Endothelial cell of umbilical vein (primary cell): Measurements from ENCODE around the gene PTPRT. TPM values are rescaled to one million over a fixed set of nuclear protein-coding genes. Genes with fewer than 3 reads are reported as not detected.

Source experiments
- BruUV-seq: library from RNA; stranded (reverse); fragments of 400-500 nt; replicated peaks from 2 replicates; lab custom pipeline; 2021; lab: Mats Ljungman, UMichigan
- CTCF ChIA-PET: fragments of 300-600, 350-600 bp; sonication (Branson Sonifier 250); formaldehyde crosslinking; loops from one replicate; lab custom pipeline; 2021; ENCODE audit warnings: antibody characterized with exemption, inconsistent platforms; lab: Charles Lee
- POLR2A ChIA-PET: fragments of 300-600, 350-600 bp; sonication (Branson Sonifier 250); formaldehyde crosslinking; loops from one replicate; lab custom pipeline; 2021; ENCODE audit warnings: antibody characterized with exemption, inconsistent platforms; lab: Charles Lee
- DNase-seq: peaks from one replicate; pipeline ENCODE4 v3.0.0-alpha.2; 2011; ENCODE audit warnings: low read depth, low spot score
- FAIRE-seq: peaks from 2 replicates; lab custom pipeline; 2011; peaks lifted over from hg19 to GRCh38; lab: Jason Lieb, UNC
- H2AFZ ChIP-seq: 2 replicates; pipeline ENCODE4 v1.6.0; 2012; ENCODE audit warnings: low read depth, low read length, control low read depth, inconsistent platforms
- H3K27ac ChIP-seq: 2 replicates; pipeline ENCODE4 v1.5.1; 2011; ENCODE audit warnings: low read depth, mild to moderate bottlenecking, control low read depth, low read length, moderate library complexity; ENCODE audit not compliant: insufficient read depth
- H3K27me3 ChIP-seq, 2 experiments: 2 replicates each; pipeline versions ENCODE4 v1.6.0 to v1.6.1; 2011; ENCODE audit warnings: low read length in 2 of 2, mixed read lengths in 1 of 2; ENCODE audit not compliant: control insufficient read depth in 2 of 2, insufficient read depth in 2 of 2
- H3K36me3 ChIP-seq, 2 experiments: 2 replicates in 1 of 2; 3 replicates in 1 of 2; pipeline ENCODE4 v1.5.1; 2011; ENCODE audit warnings: low read length in 2 of 2, mild to moderate bottlenecking in 1 of 2, moderate library complexity in 1 of 2; ENCODE audit not compliant: control insufficient read depth in 2 of 2, insufficient read depth in 2 of 2; ENCODE audit errors: extremely low read depth in 1 of 2
- H3K4me1 ChIP-seq: 3 replicates; pipeline ENCODE4 v1.5.1; 2011; ENCODE audit warnings: mild to moderate bottlenecking, low read length; ENCODE audit not compliant: control insufficient read depth, insufficient read depth; ENCODE audit errors: extremely low read depth
- H3K4me2 ChIP-seq: 2 replicates; pipeline ENCODE4 v1.6.1; 2011; ENCODE audit warnings: low read length, control low read depth, mixed read lengths; ENCODE audit not compliant: insufficient read depth
- H3K4me3 ChIP-seq, 3 experiments: fragments of 200-600 bp in 1 of 3; sonication (generic), shearing (Covaris generic) in 1 of 3; replicated peaks in 1 of 3; 2 replicates each; pipeline ENCODE4 v1.5.1; 2011 to 2016; ENCODE audit warnings: control low read depth in 3 of 3, low read length in 3 of 3, mild to moderate bottlenecking in 2 of 3, inconsistent platforms in 1 of 3, low read depth in 1 of 3, moderate library complexity in 1 of 3; ENCODE audit not compliant: insufficient read depth in 1 of 3
- H3K79me2 ChIP-seq: 2 replicates; pipeline ENCODE4 v1.6.0; 2012; ENCODE audit warnings: low read length, inconsistent platforms; ENCODE audit not compliant: control insufficient read depth, insufficient read depth
- H3K9ac ChIP-seq: replicated peaks from 2 replicates; pipeline ENCODE3; 2011; ENCODE audit warnings: low read length, control low read depth; ENCODE audit not compliant: insufficient read depth; ENCODE audit errors: extremely low read depth
- H3K9me1 ChIP-seq: replicated peaks from 3 replicates; pipeline ENCODE4 v1.6.0; 2011; ENCODE audit warnings: mild to moderate bottlenecking, low read length; ENCODE audit not compliant: control insufficient read depth, insufficient read depth; ENCODE audit errors: extremely low read depth
- H3K9me3 ChIP-seq: replicated peaks from 2 replicates; pipeline ENCODE4 v1.5.1; 2012; ENCODE audit warnings: low read length, inconsistent platforms; ENCODE audit not compliant: control insufficient read depth, insufficient read depth
- H4K20me1 ChIP-seq: replicated peaks from 2 replicates; pipeline ENCODE3; 2011; ENCODE audit warnings: mild to moderate bottlenecking, low read length; ENCODE audit not compliant: control insufficient read depth, insufficient read depth; ENCODE audit errors: extremely low read depth
- CTCF ChIP-seq, 2 donors: IDR thresholded peaks; 1 replicate in 1 of 2; 2 replicates in 1 of 2; pipeline ENCODE4 v1.5.1; 2011; ENCODE audit warnings: low read length in 2 of 2, mild to moderate bottlenecking in 2 of 2, moderate library complexity in 2 of 2, control low read depth in 1 of 2, inconsistent platforms in 1 of 2, low read depth in 1 of 2; ENCODE audit not compliant: insufficient read depth in 1 of 2; ENCODE audit errors: extremely low read depth in 1 of 2
- EZH2 ChIP-seq: IDR thresholded peaks from 2 replicates; pipeline ENCODE4 v1.6.1; 2012; ENCODE audit warnings: borderline replicate concordance, low read depth, mild to moderate bottlenecking, moderate library complexity, low read length, inconsistent platforms; ENCODE audit not compliant: severe bottlenecking
- FOS ChIP-seq: IDR thresholded peaks from 2 replicates; pipeline ENCODE4 v1.6.1; 2011; ENCODE audit warnings: mild to moderate bottlenecking, low read length, moderate library complexity, borderline replicate concordance; ENCODE audit not compliant: insufficient read depth
- GATA2 ChIP-seq: IDR thresholded peaks from 2 replicates; pipeline ENCODE4 v1.7.0; 2011; ENCODE audit warnings: low read depth, mild to moderate bottlenecking, moderate library complexity, mixed read lengths, low read length; ENCODE audit not compliant: insufficient read length, insufficient read depth
- JUN ChIP-seq: IDR thresholded peaks from 2 replicates; pipeline ENCODE4 v1.6.1; 2011; ENCODE audit warnings: borderline replicate concordance, low read depth; ENCODE audit not compliant: insufficient read length, insufficient read depth
- MAX ChIP-seq: IDR thresholded peaks from 2 replicates; pipeline ENCODE4 v1.6.1; 2011; ENCODE audit not compliant: insufficient read depth, insufficient read length
- MYC ChIP-seq: IDR thresholded peaks from one replicate; pipeline ENCODE4 v1.6.1; 2011; ENCODE audit warnings: mild to moderate bottlenecking, low read depth, low read length
- POLR2AphosphoS5 ChIP-seq: IDR thresholded peaks from 2 replicates; pipeline ENCODE4 v1.6.1; 2012; ENCODE audit warnings: low read depth, mild to moderate bottlenecking, control low read depth, low read length, moderate library complexity; ENCODE audit not compliant: insufficient read depth
- dilution Hi-C: fragments of 300-500 bp; cut with MboI; formaldehyde crosslinking; loops from one replicate; pipeline ENCODE4 v1.15.0; 2019; ENCODE audit warnings: low sequenced_read_pairs; ENCODE audit not compliant: extremely low pct_ligation_motif_present
- intact Hi-C: fragments of 100-400 bp; cut with micrococcal nuclease; formaldehyde crosslinking; loops from one replicate; pipeline ENCODE4 v1.10.0; 2022
- polyA plus RNA-seq, 4 experiments: library from polyadenylated mRNA; depleted of rRNA in 3 of 4; stranded (reverse) in 3 of 4; unstranded in 1 of 4; fragments of >200 nt; gene quantifications; 2 replicates each; pipeline versions ENCODE4 v1.2.1 to v1.2.3, GENCODE V29; 2011 to 2012; ENCODE audit warnings: missing spikeins in 1 of 4
- total RNA-seq: library from RNA; stranded (reverse); gene quantifications from 2 replicates; pipeline ENCODE4 v1.2.3, GENCODE V29; 2021

Gene PTPRT
- total and polyA plus RNA-seq, 2 donors (not counting 3 experiments of a cell fraction or from before 2014, with no cell fraction given), result not detected

- Histone ChIP-seq H4K20me1 (no peaks in the 10 kb centered on the region), H3K9me1 (no peaks in the 10 kb centered on the region), H3K4me1 (no peaks in the 10 kb centered on the region), H3K9ac (no peak overlapping the region), H3K4me3 (no peak overlapping the region), H3K27ac (no peak overlapping the region), H3K27me3 (no peaks in the 10 kb centered on the region), H2AFZ (no peak overlapping the region), H3K79me2 (no peaks in the 10 kb centered on the region), H3K9me3 (peaks cover 8% of the 10 kb centered on the region), H3K36me3 (no peaks in the 10 kb centered on the region), H3K4me2 (no peak overlapping the region)
- CTCF ChIA-PET, result no interaction called here
- DNase-seq, result no peak
- TF ChIP-seq EZH2, result no peak
- TF ChIP-seq JUN, result no peak
- no peak for TF ChIP-seq GATA2
- TF ChIP-seq CTCF (IDR thresholded peaks at IDR 0.05; ENCODE audit: extremely low read depth in 1 of 2, insufficient read depth in 1 of 2, low read depth in 1 of 2, low read length in 2 of 2), result no peak
- TF ChIP-seq POLR2AphosphoS5, result no peak
- no peak for TF ChIP-seq FOS
- no peak for TF ChIP-seq MYC
- TF ChIP-seq MAX, result no peak
- intact Hi-C loops (no loop called here), dilution Hi-C loops (no loop called here)
- BruUV-seq, result no TSS peak
- no peak for FAIRE-seq
- POLR2A ChIA-PET, result no interaction called here
Observed at GRCh38 chr20:42093041-42093440, 1096.7 kb downstream of the PTPRT start.
